DOHH2 (cell line): ENCODE data around the gene GCN1.

Experiments used
- H3F3A ChIP-seq: fragments of 200-600 bp; sonication (generic), shearing (Covaris generic); 2 replicates; pipeline ENCODE4 v1.6.0; 2016; ENCODE audit warnings: antibody characterized with exemption, mild to moderate bottlenecking; ENCODE audit not compliant: control insufficient read depth, insufficient read depth
- H3K27ac ChIP-seq: fragments of 200-600 bp; sonication (generic); 2 replicates; pipeline ENCODE4 v1.5.1; 2014; ENCODE audit warnings: low read depth, mild to moderate bottlenecking, low read length, moderate library complexity
- H3K27me3 ChIP-seq: fragments of 200-600 bp; sonication (generic); 2 replicates; pipeline ENCODE4 v1.6.1; 2014; ENCODE audit warnings: mild to moderate bottlenecking, low read length, mixed read lengths; ENCODE audit not compliant: control insufficient read depth
- H3K36me3 ChIP-seq: fragments of 200-600 bp; sonication (generic); 2 replicates; pipeline ENCODE4 v1.6.1; 2014; ENCODE audit warnings: mild to moderate bottlenecking, low read length, moderate library complexity, mixed read lengths; ENCODE audit not compliant: control insufficient read depth
- H3K4me1 ChIP-seq: fragments of 200-600 bp; sonication (generic); 2 replicates; pipeline ENCODE4 v1.6.1; 2014; ENCODE audit warnings: mild to moderate bottlenecking, low read length, mixed read lengths; ENCODE audit not compliant: control insufficient read depth
- H3K4me2 ChIP-seq: fragments of 200-600 bp; sonication (generic); 2 replicates; pipeline ENCODE4 v1.6.0; 2014; ENCODE audit warnings: mild to moderate bottlenecking, low read length, moderate library complexity
- H3K4me3 ChIP-seq: fragments of 200-600 bp; sonication (generic); 2 replicates; pipeline ENCODE4 v1.5.1; 2014; ENCODE audit warnings: mild to moderate bottlenecking, low read length, mixed read lengths
- H3K79me2 ChIP-seq: fragments of 200-600 bp; sonication (generic); 2 replicates; pipeline ENCODE4 v1.6.1; 2014; ENCODE audit warnings: mild to moderate bottlenecking, low read length, mixed read lengths; ENCODE audit not compliant: control insufficient read depth
- H3K9me2 ChIP-seq: fragments of 200-600 bp; sonication (generic); replicated peaks from 2 replicates; pipeline ENCODE4 v1.6.1; 2014; ENCODE audit warnings: mild to moderate bottlenecking, low read length, mixed read lengths; ENCODE audit not compliant: control insufficient read depth
- H3K9me3 ChIP-seq: fragments of 200-600 bp; sonication (generic); 2 replicates; pipeline ENCODE4 v1.6.1; 2014; ENCODE audit warnings: antibody characterized with exemption, low read length, mixed read lengths; ENCODE audit not compliant: control insufficient read depth, insufficient read depth
- H4K20me1 ChIP-seq: fragments of 200-600 bp; sonication (generic); 2 replicates; pipeline ENCODE4 v1.6.0; 2014; ENCODE audit warnings: low read depth, mild to moderate bottlenecking, antibody characterized with exemption, low read length, moderate library complexity; ENCODE audit not compliant: control insufficient read depth, insufficient read depth
- EZH2phosphoT487 ChIP-seq: fragments of 200-600 bp; sonication (generic); IDR thresholded peaks from 2 replicates; pipeline ENCODE4 v1.6.1; 2017; ENCODE audit warnings: borderline replicate concordance, mild to moderate bottlenecking, antibody characterized with exemption, low read length, moderate library complexity, mixed read lengths
- TF ChIP-seq, protein P1 (sequence below): fragments of 200-600 bp; sonication (generic); IDR thresholded peaks from one replicate; pipeline ENCODE4 v1.5.1; 2014; ENCODE audit warnings: antibody characterized with exemption, mild to moderate bottlenecking, low read depth, low read length; ENCODE audit not compliant: poor library complexity, severe bottlenecking

Gene GCN1

DNA sequence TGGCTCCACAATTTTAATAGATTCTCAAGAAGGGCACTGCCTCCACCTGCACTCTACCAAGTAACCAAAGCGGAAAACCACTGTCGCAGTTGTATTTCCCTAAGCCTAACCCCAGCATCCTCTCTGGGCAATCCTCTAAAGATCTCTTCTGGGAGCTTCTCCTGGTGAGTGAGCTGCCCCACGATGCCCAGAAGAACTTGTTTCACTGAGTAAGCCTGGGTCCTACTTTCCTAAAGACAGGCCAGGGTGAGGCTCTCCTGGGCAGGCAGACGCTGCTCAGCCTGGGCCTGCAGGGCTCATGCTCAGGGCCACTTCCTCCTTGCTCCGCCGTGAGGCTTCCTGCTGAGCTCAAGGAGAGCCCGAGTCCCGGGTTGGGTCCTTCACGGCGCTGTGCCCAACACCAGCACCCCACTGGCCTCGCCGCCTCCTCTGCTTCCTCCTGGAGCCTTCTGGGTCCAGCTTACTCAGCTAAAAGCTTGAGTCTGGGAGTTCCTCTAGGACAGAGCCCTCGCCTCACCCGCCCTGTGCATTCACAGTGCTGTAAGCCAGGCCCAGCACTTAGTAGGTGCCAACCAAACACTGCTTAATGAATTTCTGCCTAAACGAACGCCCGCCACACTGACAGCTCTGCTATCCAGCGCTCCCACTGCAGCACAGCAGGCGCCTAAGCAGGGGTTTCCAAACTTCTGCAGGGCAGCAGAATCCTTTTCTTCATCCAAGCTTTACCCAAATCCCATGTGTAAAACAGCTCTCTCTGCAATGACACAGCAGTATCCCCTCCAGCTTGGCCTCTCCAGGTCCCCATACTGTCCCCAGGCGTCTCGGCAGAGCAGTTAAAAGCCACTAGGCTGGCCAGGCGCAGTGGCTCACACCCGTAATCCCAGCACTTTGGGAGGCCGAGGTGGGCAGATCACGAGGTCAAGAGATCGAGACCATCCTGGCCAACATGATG, 83.7 kb downstream of the GCN1 start:
- peak overlapping the region; percentile 56 for H3K4me3 ChIP-seq
- H3K36me3 ChIP-seq, result peaks cover 58% of the 10 kb centered on the region
- no peaks in the 10 kb centered on the region for H3K9me2 ChIP-seq

DNA sequence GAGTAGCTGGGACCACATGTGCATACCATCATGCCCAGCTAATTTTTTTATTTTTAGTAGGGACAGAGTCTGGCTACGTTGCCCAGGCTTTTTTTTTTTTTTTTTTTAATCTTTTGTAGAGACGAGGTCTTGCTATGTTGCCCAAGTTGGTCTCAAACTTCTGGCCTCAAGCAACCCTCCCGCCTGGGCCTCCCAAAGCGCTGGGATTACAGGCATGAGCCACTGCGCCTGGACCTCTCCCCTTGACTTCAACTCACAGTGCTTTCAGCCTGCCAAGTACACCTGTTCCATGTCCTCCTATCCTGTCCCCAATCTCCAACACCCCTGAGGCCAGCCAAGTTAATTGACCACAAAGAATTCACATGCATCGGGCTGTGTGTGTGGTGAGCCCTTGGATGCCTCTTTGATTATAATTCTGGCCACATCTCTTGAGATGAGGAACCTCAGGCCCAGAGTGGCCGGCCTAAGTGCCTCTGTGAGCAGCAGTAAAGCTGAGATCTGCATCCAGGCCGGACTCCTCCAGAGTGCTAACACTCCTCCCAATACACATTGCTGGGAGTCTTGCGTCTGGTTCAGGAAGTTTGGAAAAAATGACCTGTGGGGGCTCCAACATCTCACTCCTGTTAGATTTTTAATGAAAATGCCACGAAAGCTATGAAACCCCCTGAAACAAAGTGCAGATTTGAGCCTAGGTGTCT, 84.8 kb downstream of the GCN1 start:
- Histone ChIP-seq H3K9me3 (no peaks in the 10 kb centered on the region), H3K27me3 (no peaks in the 10 kb centered on the region), H3K36me3 (peaks cover 53% of the 10 kb centered on the region), H3K4me3 (no peak overlapping the region), H3K79me2 (peaks cover 100% of the 10 kb centered on the region), H3K27ac (peak overlapping the region; percentile 52), H3F3A (0 out of 2 replicates have a peak, but pooled peaks cover 2% of the 10 kb centered on the region), H3K4me2 (peak overlapping the region; percentile 93), H3K4me1 (peaks cover 40% of the 10 kb centered on the region), H3K9me2 (no peaks in the 10 kb centered on the region), H4K20me1 (peaks cover 25% of the 10 kb centered on the region)
- TF ChIP-seq, protein P1, sequence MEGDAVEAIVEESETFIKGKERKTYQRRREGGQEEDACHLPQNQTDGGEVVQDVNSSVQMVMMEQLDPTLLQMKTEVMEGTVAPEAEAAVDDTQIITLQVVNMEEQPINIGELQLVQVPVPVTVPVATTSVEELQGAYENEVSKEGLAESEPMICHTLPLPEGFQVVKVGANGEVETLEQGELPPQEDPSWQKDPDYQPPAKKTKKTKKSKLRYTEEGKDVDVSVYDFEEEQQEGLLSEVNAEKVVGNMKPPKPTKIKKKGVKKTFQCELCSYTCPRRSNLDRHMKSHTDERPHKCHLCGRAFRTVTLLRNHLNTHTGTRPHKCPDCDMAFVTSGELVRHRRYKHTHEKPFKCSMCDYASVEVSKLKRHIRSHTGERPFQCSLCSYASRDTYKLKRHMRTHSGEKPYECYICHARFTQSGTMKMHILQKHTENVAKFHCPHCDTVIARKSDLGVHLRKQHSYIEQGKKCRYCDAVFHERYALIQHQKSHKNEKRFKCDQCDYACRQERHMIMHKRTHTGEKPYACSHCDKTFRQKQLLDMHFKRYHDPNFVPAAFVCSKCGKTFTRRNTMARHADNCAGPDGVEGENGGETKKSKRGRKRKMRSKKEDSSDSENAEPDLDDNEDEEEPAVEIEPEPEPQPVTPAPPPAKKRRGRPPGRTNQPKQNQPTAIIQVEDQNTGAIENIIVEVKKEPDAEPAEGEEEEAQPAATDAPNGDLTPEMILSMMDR, result no peak
- no peak for TF ChIP-seq EZH2phosphoT487

More for the DNA sequence above, 83.7 kb downstream of the GCN1 start:
- H3K4me2 ChIP-seq, result peak overlapping the region; percentile 93
- 0 out of 2 replicates have a peak, but pooled peaks cover 2% of the 10 kb centered on the region for H3F3A ChIP-seq
- no peaks in the 10 kb centered on the region for H3K27me3 ChIP-seq
- no peaks in the 10 kb centered on the region for H3K9me3 ChIP-seq
- peaks cover 51% of the 10 kb centered on the region for H3K4me1 ChIP-seq
- peaks cover 100% of the 10 kb centered on the region for H3K79me2 ChIP-seq
- peaks cover 32% of the 10 kb centered on the region for H4K20me1 ChIP-seq
- TF ChIP-seq, protein P1, result no peak
- no peak for TF ChIP-seq EZH2phosphoT487
- peak overlapping the region; percentile 52 for H3K27ac ChIP-seq

DNA sequence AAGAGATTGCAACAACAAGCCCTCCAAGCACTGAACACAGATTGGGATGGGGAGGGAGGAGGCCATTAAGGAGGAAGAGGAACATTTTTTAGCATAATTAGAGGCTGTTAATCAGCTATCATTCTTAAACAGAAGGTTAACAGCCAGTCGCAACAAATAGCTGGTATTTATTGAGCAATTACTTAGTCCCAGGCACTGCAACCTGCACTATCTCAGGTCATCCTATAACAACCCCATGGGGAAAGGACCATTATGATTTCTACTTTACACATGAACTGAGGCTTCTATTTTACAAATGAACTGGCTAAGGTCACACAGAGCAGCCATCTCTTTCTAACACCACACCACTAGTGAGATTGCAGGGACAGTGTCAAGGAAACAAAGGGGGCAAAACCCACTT, 88.4 kb downstream of the GCN1 start:
- no peaks in the 10 kb centered on the region for H3K9me2 ChIP-seq
- H3K27me3 ChIP-seq, result no peaks in the 10 kb centered on the region
- no peak overlapping the region for H3K27ac ChIP-seq
- no peak overlapping the region for H3K4me2 ChIP-seq
- peaks cover 31% of the 10 kb centered on the region for H4K20me1 ChIP-seq
- peaks cover 100% of the 10 kb centered on the region for H3K79me2 ChIP-seq
- TF ChIP-seq, protein P1, result no peak
- no peak for TF ChIP-seq EZH2phosphoT487
- H3K36me3 ChIP-seq, result peaks cover 72% of the 10 kb centered on the region
- H3K9me3 ChIP-seq, result no peaks in the 10 kb centered on the region
- 0 out of 2 replicates have a peak, but pooled peaks cover 2% of the 10 kb centered on the region for H3F3A ChIP-seq
- peaks cover 14% of the 10 kb centered on the region for H3K4me1 ChIP-seq
- H3K4me3 ChIP-seq, result no peak overlapping the region
